ENCODE data around the gene CTH. TPM values are rescaled to one million over a fixed set of nuclear protein-coding genes. Genes with fewer than 3 reads are reported as not detected.
A peak's percentile ranks its signal among the peaks of the same experiment; 100 is the strongest.
"Not testable (repeated sequence)": the region's sequence is repeated elsewhere in the genome, so short reads cannot be mapped to it uniquely, and the experiment has no call there.

Gene CTH
- total RNA-seq (2014; rRNA removed; shearing (Covaris generic)) = 21.9 and 26.3 TPM in 2 replicates

DNA sequence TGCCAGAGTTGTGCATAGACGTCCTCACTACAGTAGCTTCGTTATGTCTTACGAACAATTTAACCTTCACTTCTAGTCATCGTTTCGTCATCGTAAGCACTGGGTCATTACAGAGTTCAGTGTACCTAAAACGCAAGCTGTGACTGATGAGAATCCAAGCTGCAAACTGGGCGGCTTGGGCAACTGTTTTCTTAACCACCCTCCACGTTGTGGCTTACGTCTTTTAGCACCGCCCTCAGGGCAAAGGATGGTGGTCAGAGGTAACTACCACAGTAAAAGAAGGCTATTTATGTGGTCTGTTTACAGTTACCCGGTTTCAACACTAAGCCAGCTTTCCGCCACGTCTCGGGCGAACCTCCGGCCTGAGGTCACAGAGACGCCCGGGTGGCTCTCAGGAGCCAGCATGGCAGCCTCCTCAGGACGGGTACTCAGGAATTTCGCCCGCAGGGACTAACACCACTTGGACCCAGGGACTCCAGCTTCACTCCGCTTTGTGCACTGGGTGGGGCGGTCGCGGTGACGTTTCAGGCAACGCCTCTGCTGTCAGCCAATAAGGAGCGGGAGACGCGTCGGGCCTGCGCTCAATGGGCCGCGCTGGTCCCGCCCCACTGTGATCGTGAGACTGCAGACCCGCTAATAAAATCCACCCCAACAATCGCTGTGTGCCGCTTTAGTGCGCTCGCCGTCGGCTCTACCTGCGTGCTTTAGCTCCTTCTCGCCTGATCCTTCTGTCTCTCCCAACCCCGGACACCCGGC, at the start of gene CTH:
TSS of gene CTH (plus strand) at position 665 of the 756 bp plus-strand sequence. CDS start 148 bp downstream, outside the sequence.
- peak; percentile 99 for DNase-seq (ENCODE audit: low spot score)

DNA sequence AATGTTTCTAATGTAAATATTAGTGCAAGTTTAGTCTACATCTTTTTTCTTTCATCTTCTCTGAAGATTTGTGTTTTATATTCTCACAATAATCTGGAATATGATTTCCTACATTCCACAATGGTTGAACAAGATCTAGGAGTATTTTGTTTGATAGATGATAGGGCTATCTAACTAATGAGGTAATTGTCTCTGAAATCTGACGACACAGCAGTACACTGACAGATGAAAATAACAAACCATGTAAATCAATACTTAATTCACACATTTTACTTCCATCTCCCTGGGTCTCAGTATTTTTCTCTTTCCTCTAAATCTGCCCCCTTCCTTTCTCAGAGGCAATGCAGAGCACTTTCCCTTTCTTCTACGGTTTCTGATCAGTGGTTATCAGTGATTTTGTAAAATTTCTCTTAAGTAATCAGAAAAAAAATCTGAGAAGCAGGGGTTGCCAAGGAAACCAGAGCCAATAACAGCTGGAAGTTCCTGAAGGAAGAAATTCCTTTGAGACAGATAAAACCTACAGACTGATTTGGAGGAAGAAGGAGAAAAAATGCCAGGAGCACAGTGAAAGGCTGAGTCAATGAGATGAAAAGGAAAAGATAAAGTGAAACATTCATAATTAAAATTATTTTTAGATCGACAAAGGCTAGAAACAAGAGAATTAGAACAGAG, 49.2 kb upstream of the CTH start:
- DNase-seq (ENCODE audit: low spot score) = no peak

DNA sequence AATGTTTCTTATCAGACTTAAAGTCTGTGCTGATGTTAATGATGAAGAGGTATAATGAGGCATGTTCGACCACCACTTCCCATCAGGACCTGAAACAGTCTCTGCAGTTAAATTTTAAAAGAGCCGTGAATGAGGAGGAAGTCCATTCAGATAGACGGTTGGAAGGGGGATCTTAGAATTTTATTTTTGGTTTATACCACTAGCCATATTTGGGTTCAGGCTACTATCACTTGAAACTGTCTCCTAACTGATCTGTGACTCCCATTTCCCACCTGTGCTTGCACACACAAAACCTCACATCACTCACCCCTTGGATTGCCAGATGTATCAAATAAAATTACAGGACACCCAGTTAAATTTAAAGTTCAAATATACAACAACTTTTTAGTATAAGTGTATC, 46.6 kb upstream of the CTH start:
- no peak for DNase-seq (ENCODE audit: low spot score)

DNA sequence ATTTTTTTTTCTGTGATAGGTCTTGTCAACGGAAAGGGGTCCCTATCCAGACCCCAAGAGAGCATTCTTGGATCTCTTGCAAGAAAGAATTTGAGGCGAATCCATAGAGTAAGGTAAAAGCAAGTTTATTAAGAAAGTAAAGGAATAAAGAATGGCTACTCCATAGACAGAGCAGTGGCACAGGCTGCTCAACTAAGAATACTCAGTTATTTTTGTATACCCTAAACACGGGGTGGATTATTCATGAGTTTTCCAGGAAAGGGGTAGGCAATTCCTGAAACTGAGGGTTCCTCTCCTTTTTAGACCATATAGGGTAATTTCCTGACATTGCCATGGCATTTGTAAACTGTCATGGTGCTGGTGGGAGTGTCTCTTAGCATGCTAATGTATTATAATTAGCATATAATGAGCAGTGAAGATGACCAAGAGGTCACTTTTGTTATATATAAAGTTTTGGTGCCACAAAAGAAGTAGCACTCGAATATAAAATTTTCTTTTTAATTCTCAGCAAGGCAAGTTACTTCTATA, 44.6 kb upstream of the CTH start:
- DNase-seq (ENCODE audit: low spot score) = not testable (repeated sequence)

DNA sequence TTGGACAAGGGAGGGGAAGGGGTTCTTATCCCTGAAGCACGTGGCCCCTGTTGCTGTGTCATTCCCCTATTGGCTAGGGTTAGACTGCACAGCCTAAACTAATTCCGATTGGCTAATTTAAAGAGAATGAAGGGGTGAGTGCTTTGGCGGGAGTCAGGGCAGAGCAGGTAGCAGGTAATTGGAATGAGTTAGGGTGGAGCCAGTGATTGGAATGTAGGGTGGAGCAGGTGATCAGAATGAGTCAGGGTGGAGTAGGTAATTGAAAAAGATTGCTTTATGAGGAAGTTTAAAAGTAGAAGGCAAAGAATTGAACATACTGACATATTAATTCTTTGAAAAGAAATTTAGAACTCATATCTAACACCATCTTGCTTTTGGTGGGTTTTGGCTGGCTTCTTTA, 44.1 kb upstream of the CTH start:
- not testable (repeated sequence) for DNase-seq (ENCODE audit: low spot score)

DNA sequence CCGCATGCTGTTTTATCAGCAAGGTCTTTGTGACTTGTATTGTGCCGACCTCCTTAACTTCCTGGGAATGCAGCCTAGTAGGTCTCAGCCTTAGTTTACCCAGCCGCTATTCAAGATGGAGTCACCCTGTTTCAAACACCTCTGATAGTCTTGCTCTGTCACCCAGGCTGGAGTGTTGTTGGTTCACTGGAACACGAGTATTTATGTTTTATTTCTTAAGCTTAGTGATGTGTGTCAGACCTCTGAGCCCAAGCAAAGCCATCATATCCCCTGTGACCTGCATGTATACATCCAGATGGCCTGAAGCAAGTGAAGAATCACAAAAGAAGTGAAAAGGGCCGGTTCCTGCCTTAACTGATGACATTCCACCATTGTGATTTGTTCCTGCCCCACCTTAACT, 43.7 kb upstream of the CTH start:
- not testable (repeated sequence) for DNase-seq (ENCODE audit: low spot score)

DNA sequence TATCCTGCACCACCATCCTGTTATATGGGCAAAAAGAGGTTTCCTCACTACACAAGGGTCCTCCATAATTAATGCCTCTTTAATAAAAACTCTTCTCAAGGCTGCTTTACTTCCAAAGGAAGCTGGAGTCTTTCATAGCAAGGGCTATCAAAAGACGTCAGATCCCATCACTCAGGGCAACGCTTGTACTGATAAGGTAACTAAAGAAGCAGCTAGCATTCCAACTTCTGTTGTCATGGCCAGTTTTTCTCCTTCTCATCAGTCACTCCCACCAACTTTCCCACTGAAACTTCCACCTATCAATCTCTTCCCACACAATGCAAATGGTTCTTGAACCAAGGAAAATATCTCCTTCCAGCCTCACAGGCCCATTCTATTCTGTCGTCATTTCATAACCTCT, 39.5 kb upstream of the CTH start:
- not testable (repeated sequence) for DNase-seq (ENCODE audit: low spot score)

DNA sequence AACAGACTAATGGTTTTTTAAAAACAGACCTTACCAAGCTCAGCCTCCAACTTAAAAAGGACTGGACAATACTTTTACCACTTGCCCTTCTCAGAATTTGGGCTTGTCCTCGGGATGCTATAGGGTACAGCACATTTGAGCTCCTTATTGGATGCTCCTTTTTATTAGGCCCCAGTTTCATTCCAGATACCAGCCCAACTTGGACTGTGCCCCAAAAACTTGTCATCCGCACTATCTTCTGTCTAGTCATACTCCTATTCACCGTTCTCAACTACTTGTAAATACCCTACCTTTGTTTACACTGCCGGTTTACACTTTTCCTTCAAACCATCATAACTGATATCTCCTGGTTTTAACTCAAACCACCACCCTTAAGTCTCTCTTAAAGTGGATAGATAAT, 38.6 kb upstream of the CTH start:
- no peak for DNase-seq (ENCODE audit: low spot score)

DNA sequence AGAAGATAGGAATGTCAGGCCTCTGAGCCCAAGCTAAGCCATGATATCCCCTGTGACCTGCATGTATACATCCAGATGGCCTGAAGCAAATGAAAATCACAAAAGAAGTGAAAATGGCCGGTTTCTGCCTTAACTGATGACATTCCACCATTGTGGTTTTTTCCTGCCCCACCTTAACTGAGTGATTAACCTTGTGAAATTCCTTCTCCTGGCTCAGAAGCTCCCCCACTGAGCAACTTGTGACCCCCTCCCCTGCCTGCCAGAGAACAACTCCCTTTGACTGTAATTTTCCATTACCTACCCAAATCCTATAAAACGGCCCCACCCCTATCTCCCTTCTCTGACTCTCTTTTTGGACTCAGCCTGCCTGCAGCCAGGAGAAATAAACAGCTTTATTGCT, 37.5 kb upstream of the CTH start:
- peak; percentile 15 for DNase-seq (ENCODE audit: low spot score)

DNA sequence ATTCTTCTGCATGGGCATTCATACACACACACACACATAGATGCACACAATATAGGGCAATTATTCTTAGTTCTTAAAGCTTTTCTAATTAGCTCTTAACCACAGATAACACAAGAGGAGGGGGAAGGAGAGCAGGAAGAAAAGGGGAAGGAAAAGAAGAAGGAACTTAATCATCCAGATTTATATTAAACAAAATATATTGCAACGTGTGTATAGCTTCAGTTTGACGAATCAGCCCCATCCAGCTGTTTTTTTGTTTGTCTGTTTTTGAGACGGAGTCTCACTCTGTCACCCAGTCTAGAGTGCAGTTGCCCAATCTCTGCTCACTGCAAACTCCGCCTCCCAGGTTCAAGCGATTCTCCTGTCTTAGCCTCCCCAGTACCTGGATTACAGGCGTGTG, 34.9 kb upstream of the CTH start:
- no peak for DNase-seq (ENCODE audit: low spot score)

DNA sequence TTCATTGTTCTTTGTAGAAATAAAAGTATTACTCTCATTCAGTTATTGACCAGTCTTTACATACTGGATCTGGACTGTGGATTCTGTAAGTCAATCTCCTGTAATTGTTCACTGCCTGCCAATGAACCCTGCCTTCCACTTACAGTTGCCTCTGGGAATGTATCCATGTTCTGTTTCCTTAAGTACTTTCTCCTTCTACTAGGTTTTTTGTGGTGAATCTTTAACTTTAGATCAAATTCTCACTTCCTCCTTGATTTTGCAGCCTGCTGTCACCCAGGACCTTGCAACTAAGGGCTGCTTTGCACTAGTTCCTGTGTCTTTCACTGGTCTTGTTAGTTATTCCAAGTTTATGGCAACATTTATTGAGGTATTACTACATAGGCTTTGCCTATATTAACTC, 28.4 kb upstream of the CTH start:
- no peak for DNase-seq (ENCODE audit: low spot score)

DNA sequence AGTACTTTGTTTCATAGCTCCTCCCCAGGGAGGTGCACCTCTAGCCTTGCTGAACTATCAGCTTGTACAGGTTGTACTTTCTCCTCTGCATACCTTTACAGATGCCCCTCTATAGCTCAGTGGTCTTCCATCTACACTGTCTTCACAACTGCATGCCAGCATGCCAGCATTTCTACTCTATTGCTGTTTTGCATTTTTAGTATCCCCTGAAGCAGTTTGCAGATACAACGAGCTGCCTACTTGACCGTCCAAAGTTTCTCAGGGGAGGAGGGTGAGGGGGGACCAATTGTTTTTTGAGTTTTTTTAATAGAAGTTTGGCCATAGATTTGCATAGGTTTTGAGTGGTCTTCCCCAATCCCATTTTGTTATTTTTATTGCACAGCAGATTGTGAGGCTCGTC, 27.6 kb upstream of the CTH start:
- DNase-seq (ENCODE audit: low spot score) = no peak

DNA sequence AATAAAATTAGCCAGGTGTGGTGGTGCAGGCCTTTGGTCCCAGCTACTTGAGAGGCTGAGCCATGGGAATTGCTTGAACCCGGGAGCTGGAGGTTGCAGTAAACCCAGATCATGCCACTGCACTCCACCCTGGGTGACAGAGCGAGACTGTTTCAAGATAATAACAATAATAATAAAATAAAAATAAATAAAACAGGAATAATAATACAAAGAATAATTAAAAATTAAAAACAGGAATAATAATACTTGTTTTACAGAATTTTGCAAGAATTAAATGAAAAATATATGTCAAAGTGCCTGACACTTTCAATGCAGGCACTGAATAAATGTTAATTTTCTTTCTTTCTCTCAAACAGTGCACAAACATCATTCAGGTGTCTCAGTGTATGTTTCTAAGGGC, 26.5 kb upstream of the CTH start:
- no peak for DNase-seq (ENCODE audit: low spot score)

DNA sequence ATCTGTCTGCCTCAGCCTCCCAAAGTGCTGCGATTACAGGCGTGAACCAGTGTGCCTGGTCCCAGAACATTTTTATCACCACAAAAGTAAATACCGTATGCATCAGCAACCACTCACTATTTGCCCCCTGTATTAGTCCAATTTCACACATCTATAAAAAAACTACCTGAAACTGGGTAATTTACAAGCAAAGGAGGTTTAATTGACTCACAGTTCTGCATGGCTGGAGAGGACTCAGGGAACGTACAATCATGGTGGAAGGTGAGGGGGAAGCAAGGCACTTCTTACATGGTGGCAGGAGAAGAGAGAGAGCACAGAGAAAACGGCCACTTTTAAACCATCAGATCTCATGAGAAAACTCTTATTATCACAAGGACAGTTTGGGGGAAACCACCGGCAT, 25.6 kb upstream of the CTH start:
- no peak for DNase-seq (ENCODE audit: low spot score)

DNA sequence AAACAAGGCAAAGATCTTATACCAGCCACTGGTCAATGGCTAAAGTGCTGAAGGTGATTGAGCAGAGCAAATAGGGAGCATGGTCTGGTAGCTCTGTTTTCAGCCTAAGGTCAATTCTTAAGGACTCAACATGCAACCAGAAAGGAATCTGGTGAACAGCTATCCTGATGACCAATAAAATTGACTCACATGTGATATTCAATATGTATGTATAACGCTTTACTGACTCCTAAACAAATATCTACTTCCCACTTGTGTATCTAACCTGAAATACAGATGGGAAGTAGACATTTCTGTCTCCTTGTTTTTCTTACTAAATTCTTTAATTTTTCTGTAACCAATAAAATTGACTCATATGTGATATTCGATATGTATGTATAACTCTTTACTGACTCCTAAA, 24.9 kb upstream of the CTH start:
- DNase-seq (ENCODE audit: low spot score) = no peak

DNA sequence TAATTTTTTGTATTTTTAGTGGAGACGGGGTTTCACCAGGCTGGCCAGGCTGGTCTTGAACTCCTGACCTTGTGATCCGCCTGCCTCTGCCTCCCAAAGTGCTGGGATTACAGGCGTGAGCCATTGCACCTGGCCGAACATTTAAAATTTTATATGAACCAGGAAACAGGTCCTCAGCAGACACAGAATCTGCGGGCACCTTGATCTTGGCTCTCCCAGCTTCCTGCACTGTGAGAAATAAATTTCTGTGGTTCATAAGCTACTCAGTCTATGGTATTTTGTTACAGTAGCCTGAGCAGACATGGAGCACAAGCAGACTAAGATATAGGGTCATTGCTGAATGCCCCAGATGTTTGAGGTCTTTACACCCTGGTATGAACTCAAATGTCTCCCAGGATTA, 23.6 kb upstream of the CTH start:
- no peak for DNase-seq (ENCODE audit: low spot score)

DNA sequence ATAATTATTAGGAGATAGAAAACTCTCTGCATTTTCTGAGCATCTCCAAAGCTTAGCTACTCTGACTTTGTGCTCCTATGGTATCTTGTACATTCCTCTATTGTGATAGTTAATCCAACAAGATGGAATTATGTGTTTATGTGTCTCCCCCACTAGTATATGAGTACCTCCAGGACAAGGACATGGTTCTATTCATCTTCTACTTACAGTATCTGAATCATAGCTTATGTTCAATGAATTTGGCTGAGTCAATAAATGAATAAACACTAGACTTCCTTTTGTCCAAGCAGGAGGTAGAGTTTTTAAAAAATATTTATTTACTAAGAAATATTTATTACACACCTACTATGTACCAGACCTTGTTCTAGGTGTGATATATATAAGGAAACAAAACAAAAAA, 18.4 kb upstream of the CTH start:
- DNase-seq (ENCODE audit: low spot score) = no peak

DNA sequence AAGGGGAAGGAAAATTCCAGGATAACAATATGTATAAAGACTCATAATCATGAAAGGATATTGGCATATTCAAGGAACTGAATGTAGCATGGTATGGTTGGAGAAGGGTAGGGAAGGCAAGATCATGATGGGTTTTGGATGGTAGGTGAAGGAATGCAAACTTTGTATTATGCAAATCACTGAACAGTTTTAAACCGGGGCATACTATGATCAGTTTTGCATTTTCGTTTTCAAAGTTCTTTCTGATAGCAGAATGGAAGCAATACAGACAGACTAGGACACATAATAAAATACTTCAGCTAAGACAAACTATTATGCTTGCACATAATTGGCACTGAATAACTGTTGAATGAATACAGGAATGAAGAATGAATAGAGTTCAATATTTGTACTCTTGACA, 14.5 kb upstream of the CTH start:
- no peak for DNase-seq (ENCODE audit: low spot score)

DNA sequence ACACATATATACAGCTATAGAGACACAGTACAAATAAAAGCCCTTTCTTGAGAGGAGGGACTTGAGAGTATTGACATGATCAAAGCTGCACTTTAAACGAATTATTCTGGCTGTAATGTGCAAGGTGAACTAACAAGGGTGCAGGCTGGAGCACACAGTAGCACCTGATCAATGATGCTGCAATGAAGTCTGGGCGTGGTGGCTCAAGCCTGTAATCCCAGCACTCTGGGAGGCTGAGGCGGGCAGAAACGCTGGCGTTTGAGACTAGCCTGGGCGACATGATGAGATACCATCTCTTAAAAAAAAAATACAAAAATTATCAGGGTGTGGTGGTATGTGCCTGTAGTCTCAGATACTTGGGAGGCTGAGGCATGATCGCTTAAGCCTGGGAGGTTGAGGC, 14.1 kb upstream of the CTH start:
- DNase-seq (ENCODE audit: low spot score) = no peak

DNA sequence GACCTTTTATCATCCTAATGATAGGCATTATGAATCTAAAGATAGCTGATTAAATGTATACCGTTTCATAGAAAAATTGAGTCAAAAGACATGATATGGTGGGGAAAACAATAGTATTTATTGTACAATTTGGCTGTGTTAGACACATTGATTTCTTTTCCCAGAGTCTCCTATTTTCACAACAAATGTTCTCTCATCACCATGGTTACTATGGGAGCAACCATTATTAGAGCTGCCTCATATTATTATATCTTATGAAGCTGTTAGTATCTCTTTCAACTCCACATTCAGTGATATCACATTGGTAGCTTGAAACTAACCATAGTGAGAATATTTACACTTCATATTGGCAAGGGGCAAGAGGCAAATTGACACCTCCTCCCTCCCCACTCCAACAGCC, 10.7 kb upstream of the CTH start:
- no peak for DNase-seq (ENCODE audit: low spot score)

DNA sequence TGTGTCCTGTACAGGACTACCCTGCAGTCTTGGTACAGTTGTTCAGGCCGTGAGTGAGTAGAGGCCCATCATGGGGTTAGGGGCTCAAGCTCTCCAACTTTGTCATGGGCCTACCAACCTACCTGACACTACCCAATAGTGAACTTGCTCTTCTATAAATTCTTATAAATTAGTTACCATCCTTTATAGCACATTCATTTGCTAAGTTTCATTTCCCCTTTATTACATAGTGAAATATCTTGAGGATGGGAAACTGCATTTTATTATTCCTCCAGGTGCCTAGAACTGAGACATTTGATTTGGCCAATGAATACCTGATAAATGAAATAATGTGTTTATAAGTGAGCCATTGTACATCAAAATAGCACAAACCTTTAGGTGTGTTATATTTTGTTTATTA, 9.1 kb upstream of the CTH start:
- no peak for DNase-seq (ENCODE audit: low spot score)

DNA sequence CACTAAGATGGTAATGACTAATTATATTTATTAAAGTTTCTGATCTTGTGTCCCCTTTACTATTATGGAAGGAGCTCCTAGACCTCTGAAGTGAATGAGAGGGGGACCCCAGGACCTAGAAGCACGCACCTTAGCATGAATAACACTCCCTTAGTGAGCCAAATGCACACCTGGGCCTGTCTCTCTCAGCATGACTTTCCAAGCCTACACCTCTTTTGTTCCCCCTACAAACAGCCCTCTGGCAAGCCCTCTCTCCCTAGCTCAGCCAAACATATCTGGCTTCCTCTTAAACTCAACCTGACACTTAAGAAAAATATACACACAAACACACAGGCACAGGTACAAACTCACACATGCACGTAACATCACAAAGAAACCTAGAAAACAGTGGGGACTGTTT, 7.3 kb upstream of the CTH start:
- no peak for DNase-seq (ENCODE audit: low spot score)

DNA sequence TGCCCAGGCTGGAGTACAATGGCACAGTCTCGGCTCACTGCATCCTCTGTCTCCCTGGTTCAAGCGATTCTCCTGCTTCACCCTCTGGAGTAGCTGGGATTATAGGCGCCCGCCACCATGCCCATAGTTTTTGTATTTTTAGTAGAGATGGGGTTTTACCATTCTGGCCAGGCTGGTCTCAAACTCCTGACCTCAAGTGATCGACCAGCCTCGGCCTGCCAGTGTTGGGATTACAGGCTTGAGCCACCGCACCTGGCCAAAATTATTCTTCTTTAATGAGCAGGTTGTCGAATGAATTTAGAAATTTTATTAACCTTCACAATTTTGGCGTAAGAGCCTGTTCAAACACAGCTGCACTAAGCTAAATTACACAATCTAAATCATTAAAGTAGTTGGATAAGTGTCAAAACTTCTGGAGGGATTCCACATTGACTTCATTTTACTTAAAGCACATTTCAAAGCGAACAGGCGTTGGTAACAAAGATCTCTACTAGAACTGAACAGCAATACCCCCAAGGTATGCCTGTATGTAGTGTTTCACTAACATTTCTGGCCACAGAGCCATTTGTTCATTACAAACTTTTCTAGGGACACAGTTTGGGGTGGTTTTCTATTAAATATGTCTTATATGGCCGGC, 5.2 kb upstream of the CTH start:
- DNase-seq (ENCODE audit: low spot score) = no peak
